Pancreas (tissue), 10 donors: ENCODE data around the gene SAXO1. TPM values are rescaled to one million over a fixed set of nuclear protein-coding genes. Genes with fewer than 3 reads are reported as not detected.

Experiments used
- ATAC-seq, 4 donors: fragments of 200-7000 bp; cut with Tn5 transposase; one replicate each; pipeline versions ENCODE4 v1.8.0 to v1.9.1; 2020; ENCODE audit warnings: mild to moderate bottlenecking in 4 of 4, moderate library complexity in 4 of 4
- DNase-seq, 6 donors: peaks; one replicate each; pipeline ENCODE4 v3.0.0-alpha.2; 2020
- FAIRE-seq: peaks from 2 replicates; lab custom pipeline; 2012; peaks lifted over from hg19 to GRCh38; lab: Jason Lieb, UNC
- H3K27ac ChIP-seq, 4 donors: fragments of 200-600 bp; sonication (generic); 1 replicate in 3 of 4; 2 replicates in 1 of 4; pipeline versions ENCODE4 v1.5.0 to v1.8.0; 2020
- H3K27me3 ChIP-seq, 4 donors: fragments of 200-600 bp; one replicate each; pipeline ENCODE4 v1.8.0; 2021
- H3K36me3 ChIP-seq, 3 donors: fragments of 200-600 bp; sonication (generic) in 1 of 3; one replicate each; pipeline versions ENCODE4 v1.5.0 to v1.8.0; 2020 to 2021
- H3K4me1 ChIP-seq, 3 donors: fragments of 200-600 bp; one replicate each; pipeline ENCODE4 v1.8.0; 2021
- H3K4me3 ChIP-seq, 4 donors: fragments of 200-600 bp; sonication (generic) in 2 of 4; one replicate each; pipeline versions ENCODE4 v1.5.0 to v1.8.0; 2020 to 2021
- H3K9me3 ChIP-seq, 4 donors: fragments of 200-600 bp; one replicate each; pipeline ENCODE4 v1.8.0; 2021
- CTCF ChIP-seq, 4 donors: fragments of 200-600 bp; sonication (generic) in 3 of 4; IDR thresholded peaks; one replicate each; pipeline versions ENCODE4 v1.5.0 to v1.8.0; 2021; ENCODE audit warnings: antibody characterized with exemption in 4 of 4
- WGBS, 2 donors: extraction: QIAGEN DNeasy Blood & Tissue Kit; methylation state at CpG; one replicate each; pipeline ENCODE4 v1.1.7; 2013; 5-methylcytosine and 5-hydroxymethylcytosine counted together
- intact Hi-C, 3 donors: fragments of 100-400 bp; cut with DNase I; formaldehyde crosslinking; loops; one replicate each; pipeline versions ENCODE4 v1.11.1 to v1.14.2; 2022
- polyA plus RNA-seq, 2 donors: library from polyadenylated mRNA; stranded (reverse); fragments of 200-250 nt; gene quantifications; one replicate each; pipeline ENCODE4 v1.2.3, GENCODE V29; 2013
- total RNA-seq, 6 donors: library from RNA; stranded (reverse); fragmentation: NEBNext Ultra II Directional in 4 of 6; extraction: Animal tissue kit (Norgen Biotek cat#: 25700) in 4 of 6; gene quantifications; one replicate each; pipeline versions ENCODE4 v1.2.1 to v1.2.4, GENCODE V29; 2021 to 2023
- donor health status: healthy with polysubstance abuse.
- donor health status: DM: no; HTN: no; CAD: no; lungs with moderate emphysema.
- donor health status: DM: no; HTN: no; CAD: no.
- donor health status: control.
- donor health status: control.
- donor health status: Bipolar disorder and iron deficiency.
- donor health status: DM: yes; HTN: yes; CAD: no.
- donor health status: DM: no; HTN: no; CAD: no.
- donor health status: DM: no; HTN: no; CAD: no.
- donor health status: DM: yes; HTN: yes; CAD: no.

SAXO1 gene
- total and polyA plus RNA-seq, 8 donors: 0.08 to 0.51 (median 0.14) TPM; not detected in 2

GRCh38 chr9:18922161-18922885 is 110.7 kb downstream of the SAXO1 start:
- FAIRE-seq: no peak
- no peak for TF ChIP-seq CTCF (IDR thresholded peaks at IDR 0.05)
- no peak overlapping the region for H3K4me3 ChIP-seq
- no peak for DNase-seq
- intact Hi-C loops: no loop called here
- H3K27me3 ChIP-seq: no peaks in the 10 kb centered on the region
- H3K27ac ChIP-seq: no peak overlapping the region
- no peaks in the 10 kb centered on the region for H3K4me1 ChIP-seq
- no peaks in the 10 kb centered on the region for H3K36me3 ChIP-seq
- 75 to 83% methylated on average over 8 of the region's 8 CpGs for WGBS, 2 donors
- ATAC-seq: no peak
- no peaks in the 10 kb centered on the region for H3K9me3 ChIP-seq

GRCh38 chr9:18921366-18922075 is 111.5 kb downstream of the SAXO1 start:
- intact Hi-C loops: no loop called here
- Histone ChIP-seq H3K36me3 (no peaks in the 10 kb centered on the region), H3K4me1 (no peaks in the 10 kb centered on the region), H3K27ac (no peak overlapping the region), H3K4me3 (no peak overlapping the region), H3K27me3 (no peaks in the 10 kb centered on the region), H3K9me3 (no peaks in the 10 kb centered on the region)
- TF ChIP-seq CTCF (IDR thresholded peaks at IDR 0.05): no peak
- no peak for ATAC-seq
- WGBS, 2 donors: 70 to 74% methylated on average over 7 of the region's 7 CpGs
- no peak for FAIRE-seq
- no peak for DNase-seq

GRCh38 chr9:18920141-18921084 is 112.6 kb downstream of the SAXO1 start:
- no peak overlapping the region for H3K4me3 ChIP-seq
- intact Hi-C loops: no loop called here
- H3K4me1 ChIP-seq: no peaks in the 10 kb centered on the region
- no peaks in the 10 kb centered on the region for H3K27me3 ChIP-seq
- H3K36me3 ChIP-seq: no peaks in the 10 kb centered on the region
- H3K27ac ChIP-seq: no peak overlapping the region
- no peak for DNase-seq
- no peaks in the 10 kb centered on the region for H3K9me3 ChIP-seq
- WGBS, 2 donors: 46 to 63% methylated on average over 4 of the region's 4 CpGs
- TF ChIP-seq CTCF (IDR thresholded peaks at IDR 0.05): no peak
- no peak for FAIRE-seq
- ATAC-seq: no peak

GRCh38 chr9:18911714-18912342 is 121.2 kb downstream of the SAXO1 start:
- DNase-seq: no peak
- no peak for TF ChIP-seq CTCF (IDR thresholded peaks at IDR 0.05)
- Histone ChIP-seq H3K27me3 (no peaks in the 10 kb centered on the region), H3K36me3 (no peaks in the 10 kb centered on the region), H3K4me3 (no peak overlapping the region), H3K9me3 (no peaks in the 10 kb centered on the region), H3K4me1 (no peaks in the 10 kb centered on the region), H3K27ac (no peak overlapping the region)
- 89 to 95% methylated on average over 9 of the region's 9 CpGs for WGBS, 2 donors
- no peak for FAIRE-seq
- ATAC-seq: no peak
- intact Hi-C loops: no loop called here
